ENCODE measurements around the gene WIPF1.

WIPF1 gene, protein sequence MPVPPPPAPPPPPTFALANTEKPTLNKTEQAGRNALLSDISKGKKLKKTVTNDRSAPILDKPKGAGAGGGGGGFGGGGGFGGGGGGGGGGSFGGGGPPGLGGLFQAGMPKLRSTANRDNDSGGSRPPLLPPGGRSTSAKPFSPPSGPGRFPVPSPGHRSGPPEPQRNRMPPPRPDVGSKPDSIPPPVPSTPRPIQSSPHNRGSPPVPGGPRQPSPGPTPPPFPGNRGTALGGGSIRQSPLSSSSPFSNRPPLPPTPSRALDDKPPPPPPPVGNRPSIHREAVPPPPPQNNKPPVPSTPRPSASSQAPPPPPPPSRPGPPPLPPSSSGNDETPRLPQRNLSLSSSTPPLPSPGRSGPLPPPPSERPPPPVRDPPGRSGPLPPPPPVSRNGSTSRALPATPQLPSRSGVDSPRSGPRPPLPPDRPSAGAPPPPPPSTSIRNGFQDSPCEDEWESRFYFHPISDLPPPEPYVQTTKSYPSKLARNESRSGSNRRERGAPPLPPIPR

DNA sequence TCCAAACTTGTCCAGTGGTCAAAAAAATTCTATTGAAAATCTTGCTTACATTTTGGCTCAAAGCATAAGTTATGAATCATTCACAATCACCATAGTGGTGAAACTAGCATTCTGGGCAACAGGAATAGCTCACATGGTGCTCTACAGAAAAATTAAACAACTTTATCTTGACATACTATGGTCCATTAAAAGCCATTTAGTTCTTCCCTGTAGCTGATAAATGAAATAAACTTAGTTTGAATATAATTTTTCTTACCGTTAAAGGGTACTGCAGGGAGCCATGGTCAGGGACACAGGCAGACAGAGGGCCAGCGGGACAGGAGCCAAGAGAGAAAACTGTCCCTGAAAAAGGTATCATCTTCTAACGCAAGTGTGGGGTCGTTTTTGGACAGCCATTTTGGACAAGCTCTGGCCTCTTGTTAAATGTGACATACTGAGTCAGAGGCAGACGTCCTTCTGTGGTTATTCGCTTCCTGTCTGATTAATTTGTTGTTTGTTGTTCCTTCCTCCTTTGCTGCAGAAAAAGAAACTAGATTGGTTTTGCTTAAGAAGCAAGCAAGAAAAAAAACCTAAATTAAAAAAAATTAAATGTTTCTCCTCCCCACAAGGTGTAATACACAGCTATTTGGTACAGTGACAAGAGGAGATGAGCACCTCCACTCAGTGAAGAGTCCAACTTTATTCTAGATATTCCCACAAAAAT, at the start of gene WIPF1:
Gene WIPF1 (minus strand): TSS at position 460 of the 703 bp plus-strand sequence. CDS start 12,231 bp downstream, outside the sequence.
- DNase-seq = peak; percentile 89

DNA sequence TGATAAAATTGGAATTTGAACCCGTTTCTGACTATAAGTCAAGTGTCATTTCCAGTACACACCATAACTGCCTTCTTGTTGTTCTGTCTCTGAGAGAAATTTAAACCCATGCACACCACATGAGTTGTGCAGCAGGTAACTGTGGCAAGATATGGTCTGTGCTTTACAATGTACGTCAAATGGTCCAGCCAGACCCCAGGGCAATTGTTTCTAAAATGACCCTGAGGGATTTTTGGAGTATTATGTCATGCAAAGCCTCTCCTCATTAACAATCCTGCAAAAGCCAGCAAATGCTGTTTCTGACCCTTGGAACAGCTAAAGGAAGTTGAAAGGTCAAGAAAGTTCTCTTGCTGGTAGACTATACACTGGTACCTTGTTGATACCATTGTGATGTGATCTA, 47.7 kb upstream of the WIPF1 start:
- no peak for DNase-seq

DNA sequence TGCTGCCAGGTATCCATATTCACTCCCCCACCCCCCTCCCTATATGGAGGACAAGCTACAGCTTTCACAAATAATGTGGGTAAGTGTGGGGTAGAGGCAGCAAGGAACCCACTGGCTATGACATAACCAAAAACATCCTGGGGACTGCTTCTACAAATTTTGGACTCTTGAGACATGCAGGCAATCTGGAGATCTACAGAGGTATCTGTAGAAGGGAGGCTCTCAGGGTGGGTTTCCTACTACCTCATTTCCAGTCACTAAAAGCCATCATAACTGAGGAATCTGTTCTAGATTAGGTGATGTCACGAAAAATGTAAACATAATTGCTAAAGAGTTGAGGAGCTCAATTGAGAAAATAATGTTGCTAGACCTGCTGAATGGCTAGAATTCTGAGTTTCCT, 46.8 kb upstream of the WIPF1 start:
- no peak for DNase-seq

DNA sequence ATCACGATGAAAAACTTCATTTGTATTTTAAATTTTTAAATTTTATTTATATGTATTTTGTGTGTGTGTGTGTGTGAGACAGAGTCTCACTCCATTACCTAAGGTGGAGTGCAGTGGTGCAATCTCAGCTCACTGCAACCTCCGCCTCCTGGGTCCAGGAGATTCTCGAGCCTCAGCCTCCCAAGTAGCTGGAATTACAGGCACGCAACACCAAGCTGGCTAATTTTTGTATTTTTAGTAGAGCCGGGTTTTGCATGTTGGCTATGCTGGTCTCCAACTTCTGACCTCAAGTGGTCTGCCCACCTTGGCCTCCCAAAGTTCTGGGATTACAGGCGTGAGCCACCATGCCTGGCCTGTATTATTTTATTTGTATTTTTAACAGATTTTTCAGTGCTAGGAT, 45.8 kb upstream of the WIPF1 start:
- no peak for DNase-seq

DNA sequence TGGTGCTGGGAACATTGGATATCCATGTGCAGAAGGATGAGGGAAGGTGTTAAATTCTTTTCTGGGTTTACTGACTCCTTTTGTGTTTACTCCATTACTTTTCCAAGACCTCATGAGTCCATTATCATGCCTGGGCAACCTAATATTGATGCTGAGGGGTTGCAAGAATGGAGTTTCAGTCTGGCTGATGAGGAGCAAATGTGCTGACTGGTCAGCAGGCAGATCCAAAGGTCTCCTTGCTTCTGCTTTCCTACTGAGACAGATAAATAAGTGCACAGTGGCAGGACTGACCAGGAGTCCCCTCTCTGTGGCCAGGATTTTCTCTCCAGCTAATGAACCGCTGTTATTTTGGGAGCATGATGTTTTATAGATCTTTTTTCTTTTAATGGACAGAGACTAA, 43.6 kb upstream of the WIPF1 start:
- DNase-seq = no peak

DNA sequence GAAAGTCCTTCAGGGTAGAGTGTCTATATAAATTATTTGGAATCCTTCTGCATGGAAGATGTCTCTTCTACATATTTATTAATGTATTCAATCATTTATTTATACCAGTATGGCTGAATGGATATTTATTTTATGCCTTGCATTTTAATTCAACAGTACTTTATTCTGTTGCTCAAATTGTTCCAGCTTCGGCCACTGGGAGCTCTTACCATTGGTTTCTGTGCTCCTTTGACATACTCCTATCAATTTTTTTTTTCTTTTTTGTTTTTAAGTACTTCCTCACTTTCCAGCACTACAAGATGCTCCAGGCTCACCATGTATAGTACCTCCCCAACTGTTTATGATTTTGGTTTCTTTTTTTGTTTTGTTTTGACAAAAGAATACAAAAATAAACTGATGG, 39.4 kb upstream of the WIPF1 start:
- no peak for DNase-seq

DNA sequence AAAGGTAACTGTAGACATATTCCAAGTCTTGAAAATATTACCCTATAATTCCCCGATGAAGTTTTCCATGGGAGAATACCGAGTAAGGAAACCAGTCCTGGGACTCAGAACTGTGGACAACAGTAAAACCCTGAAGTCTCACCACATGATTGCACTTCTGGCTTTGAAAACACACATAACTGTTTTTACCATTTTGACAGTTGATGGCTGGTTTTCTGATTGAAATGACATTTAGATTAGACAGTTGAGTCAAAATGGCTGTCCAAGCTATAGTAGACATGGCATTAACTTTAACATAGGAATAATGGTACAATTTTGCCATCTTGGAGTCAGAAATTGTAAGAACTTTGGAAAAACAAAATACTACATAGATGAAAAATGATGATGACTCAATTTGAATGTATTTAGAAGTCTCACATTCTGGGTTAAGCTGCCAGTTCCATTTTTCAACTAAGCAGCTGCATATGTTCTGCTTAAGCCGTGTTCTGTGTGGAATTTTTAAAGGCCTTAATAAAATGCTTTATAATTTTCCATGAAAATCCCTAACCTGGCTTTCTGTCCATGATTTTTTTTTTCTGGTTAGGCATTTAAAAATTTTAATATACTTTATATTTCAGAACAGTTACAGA, 38.3 kb upstream of the WIPF1 start:
- peak; percentile 54 for DNase-seq

DNA sequence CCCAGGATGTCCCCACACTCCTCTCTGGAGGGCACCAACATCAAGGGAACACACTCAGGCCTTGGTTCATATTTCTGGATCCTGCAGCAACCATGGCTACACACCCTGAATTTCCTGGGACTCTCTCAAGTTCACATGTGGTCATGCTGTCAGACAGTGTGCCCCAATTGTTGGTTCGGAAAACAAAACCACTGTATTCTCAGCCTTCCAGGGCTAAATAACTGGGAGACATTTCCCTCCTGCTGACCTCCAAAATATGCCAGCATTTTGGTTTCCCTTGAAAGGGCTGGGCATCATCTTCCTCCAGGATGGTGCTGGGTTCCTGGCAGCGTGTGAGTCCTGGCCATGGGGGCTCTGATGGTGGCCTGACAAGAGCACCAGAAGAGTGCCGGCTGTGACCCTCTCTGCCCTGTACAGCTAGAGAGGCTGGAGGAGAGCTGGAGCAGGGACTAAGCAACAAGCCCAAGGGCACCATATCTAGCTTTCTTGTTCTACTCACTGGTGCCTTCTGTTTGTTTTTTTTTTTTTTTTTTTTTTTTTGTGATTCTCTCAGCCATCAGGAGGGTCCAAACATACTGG, 37.5 kb upstream of the WIPF1 start:
- DNase-seq = no peak

DNA sequence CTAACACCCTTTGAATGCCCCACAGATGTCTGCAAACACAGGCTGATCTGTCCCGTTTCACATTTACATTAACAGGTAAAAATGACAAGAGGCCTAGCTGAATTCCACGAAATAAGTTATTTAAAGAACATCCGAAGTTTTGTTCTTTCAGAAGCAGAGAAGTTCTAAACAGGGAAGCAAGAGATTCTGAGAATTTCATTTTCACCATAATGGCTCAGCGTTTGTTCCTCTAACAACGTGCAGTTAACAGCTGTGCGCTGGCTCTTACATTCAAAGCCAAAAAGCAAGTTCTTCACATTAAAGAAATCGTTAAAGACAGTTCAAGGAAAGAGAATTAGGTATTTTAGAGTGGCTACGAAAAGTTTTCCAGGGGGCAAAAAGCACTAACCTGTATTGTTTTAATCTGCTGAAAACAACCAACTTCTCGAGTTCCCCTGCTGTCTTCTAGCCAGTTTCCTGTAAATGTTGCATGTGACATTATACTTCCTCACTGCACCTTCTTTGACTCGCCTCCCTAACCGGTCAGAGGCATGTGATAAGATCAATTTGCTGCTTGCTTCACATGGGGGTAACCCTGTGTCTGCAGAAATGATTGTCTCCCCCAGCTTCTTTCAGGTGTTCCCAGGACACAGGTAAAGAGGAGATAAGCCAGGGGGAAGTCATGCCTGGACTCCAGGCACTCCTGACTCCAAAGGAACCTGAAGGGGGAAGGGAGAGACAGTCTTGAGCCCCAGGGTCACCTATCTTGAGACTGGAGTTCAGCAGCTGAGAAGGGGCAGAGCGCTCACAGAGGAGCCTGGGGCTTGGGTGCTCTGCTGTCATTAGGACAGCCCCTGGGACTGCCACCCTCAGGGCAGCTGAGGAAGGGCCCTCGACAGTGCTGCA, 36.8 kb upstream of the WIPF1 start:
- peak; percentile 84 for DNase-seq

DNA sequence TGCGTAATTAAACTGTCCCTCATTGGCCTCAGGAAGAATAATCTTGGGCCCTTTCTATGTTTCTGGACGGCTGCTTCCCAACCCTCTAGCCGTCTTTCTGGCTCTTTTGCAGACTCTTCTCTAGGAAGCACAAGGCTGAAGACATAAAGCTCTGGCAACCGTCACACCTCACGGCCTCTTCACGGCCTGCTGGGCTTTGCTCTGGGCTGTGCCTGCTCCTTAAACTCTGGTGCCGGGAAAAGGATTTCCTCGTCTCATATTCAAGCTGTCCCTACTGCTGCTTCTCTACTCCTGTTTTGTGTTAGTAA, 36.0 kb upstream of the WIPF1 start:
- no peak for DNase-seq

DNA sequence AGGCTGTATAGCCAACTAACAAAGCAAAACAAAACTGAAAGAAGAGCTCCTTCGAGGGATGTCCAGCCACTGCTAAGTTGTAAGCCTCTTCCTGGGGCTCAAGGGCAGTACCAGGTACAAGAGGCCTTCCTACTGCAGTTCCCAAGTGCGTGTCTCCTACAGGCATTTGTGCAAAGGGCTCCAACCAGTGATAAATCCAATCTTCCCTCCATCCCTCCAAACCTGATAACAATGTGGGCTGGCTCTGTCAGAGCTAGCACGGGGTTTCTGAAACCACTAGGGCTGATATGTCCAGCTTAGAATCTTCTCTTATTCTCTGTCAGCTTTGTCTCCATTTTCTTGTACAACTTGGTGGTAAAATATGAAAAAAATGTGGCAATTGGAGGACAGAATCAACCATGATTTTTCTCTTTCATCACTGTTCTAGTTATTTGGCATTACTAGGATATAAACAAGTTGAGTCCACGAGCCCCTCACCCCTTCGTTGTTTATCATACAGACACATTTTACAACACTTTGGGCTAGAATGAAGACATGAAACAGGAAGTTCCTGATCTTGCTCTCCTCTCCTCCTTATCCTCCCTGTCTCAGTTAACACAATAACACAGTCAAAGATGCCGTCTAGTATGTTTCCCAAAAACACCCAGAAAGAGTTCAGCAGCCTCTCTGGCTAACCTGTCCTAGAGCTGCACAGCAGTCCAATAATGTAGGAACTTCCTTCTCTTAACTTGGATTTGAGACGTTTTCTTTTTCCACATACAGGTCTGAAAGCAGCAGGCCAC, 35.4 kb upstream of the WIPF1 start:
- DNase-seq = no peak

DNA sequence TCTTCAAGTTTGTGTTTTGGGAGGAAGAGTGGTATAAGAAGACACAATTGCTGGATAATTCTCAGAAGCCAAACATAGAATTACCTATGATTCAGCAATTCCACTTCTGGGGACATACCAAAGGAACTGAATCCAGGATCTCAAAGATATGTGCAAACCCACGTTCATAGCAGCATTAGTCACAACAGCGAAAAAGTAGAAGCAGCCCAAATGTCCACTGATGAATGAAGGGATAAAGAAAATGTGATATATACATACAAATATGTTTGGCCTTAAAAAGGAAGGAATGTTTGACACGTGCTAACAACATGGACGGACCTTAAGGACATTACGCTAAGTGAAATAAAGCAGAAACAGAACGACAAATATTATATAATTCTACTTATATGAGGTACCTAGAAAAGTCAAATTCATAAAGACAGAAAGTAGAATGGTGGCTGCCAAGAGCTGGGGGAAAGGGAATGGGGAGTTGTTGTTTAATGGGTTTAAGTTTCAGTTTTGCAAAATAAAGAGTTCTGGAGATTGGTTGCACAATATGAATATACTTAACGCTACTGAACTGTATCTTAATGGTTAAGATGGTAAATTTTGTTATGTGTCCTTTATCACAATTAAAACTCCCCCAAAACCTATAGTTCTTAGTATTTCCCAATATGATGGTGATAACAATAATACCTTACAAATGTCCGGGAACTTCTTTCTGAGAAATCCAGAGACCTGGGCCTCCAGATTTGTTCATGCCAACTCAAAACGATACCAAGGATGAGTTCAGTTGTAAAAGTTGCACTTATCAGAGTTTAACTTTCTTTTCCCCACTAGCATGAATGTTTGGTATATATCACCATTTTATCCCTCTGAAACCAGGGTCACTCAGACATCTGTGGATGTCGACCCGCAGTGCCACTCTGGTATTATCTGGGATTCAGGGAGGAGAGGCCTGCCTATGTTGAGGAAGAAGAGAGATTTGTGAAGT, 33.7 kb upstream of the WIPF1 start:
- DNase-seq = peak; percentile 82

DNA sequence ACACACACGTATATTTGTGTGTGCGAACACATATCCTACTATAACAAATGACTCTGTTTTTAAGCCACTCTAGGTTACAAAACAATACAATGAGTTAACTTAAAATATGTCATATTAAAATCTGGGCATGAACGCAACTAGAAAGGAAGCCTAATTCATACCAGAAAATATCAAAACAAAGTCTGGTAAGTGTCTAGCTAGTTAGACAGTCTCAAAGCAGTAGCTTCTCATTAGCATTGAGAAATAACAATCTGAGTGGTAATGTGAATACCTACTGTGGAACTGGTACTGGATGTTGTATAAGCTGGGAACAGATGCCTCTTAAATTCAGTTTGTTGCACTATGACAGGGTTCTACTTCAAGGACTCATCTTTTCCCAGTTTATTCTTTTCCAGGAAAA, 32.5 kb upstream of the WIPF1 start:
- DNase-seq = no peak

DNA sequence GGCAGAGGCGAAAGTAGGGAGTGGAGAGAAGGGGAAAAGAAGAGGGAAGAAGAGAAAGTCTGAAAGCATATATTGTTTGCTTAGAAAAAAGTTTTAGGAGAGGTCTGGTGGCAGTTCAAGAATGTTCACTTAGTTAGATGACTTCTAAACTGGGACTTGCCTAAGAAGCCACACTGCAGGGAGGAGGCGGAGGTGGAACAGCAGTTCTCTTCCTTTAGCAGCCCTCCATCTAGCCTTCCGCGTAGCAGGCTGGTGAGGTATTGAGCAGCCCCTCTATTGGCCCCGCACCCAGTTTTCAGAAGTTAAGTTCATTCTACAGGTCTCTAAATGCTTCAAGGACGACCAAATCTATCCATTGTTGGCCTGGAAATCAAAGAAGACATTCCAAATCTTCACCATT, 31.9 kb upstream of the WIPF1 start:
- no peak for DNase-seq

DNA sequence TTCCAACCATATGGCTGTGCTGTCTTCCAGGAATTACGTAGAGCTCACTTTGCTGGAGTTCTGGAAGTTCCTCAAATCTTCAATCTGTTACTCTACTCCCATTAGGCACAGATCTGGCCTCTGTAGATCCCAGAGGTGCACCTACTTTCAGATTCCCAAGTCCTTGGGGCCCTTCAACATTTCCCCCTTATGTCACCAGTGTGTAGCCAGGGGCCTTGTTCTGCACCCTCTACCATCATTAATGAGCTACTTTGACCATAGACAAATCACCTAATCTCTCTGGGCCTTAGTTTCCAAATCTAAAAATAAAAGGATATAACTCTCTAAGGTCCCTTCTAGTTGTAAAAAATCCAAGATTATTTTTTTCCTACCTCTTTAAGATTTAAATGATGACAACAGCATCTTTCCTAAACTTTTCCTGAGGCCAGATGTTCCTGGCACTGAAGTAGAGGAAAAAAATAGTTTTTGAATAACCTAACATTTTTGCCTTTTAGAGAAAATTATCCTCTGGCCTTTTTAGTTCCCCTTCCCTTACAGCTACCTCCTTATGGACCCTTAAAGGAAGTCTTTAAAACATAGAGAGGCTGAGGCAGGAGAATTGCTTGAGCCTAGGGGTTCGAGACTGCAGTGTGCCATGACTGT, 31.0 kb upstream of the WIPF1 start:
- DNase-seq = no peak

DNA sequence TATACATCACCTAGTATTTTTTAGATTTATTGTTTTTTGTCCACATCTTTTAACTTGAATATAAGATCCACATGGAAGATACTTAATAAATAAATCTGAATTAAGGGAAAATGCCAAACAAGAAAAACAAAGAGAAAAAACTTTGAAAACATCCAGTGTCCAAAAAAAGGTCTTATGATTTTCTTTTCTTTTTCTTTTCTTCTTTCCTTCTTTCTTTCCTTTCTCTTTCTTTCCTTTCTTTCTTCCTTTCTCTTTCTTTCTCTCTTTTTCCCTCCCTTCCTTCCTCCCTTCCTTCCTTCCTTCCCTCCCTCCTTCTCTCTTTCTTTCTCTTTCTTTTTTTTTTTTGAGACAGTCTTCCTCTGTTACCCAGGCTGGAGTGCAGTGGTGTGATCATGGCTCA, 29.6 kb upstream of the WIPF1 start:
- no peak for DNase-seq

DNA sequence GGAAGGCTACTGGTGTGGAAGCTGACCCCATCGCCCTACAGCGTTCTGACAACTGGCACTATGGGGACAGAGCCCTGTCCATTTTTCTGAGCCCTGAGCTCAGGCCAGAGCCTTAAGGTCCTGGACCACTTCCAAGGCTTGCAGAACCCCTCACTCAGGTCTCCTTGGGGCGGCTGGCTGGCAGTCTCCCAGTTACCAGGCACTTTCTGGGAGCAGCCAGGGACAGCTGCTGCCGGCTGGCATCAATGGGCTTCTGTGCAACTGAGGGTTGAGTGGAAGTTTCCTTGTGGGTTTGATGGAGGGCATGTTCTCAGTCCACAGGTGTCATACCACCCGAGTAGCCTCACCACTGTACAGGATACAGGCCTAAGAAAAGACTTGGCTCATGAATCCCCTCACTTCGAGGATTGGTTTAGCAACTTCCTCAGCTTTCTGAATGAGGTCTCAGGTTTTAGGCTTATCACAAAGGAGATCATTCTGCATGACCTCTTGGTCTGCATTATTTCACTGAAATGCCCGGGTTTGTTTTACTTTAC, 27.4 kb upstream of the WIPF1 start:
- no peak for DNase-seq

DNA sequence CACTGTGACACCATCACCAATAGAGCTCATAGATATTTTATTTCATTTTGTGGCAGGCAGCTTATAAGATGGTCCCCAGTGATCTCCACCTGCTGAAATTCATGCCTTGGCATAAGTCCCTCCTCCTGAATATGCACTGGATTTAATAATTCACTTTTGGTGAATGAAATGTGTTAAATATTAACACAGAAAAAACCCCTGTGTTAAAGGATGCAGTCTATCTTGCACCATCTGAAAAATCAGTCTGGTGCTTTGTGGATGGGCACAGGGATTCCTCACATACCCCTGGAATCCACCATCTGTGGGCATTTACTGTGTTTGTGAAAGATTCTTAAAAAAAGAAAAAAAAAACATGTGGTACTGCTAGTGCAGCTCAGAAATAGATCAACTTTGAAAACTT, 26.1 kb upstream of the WIPF1 start:
- DNase-seq = no peak

DNA sequence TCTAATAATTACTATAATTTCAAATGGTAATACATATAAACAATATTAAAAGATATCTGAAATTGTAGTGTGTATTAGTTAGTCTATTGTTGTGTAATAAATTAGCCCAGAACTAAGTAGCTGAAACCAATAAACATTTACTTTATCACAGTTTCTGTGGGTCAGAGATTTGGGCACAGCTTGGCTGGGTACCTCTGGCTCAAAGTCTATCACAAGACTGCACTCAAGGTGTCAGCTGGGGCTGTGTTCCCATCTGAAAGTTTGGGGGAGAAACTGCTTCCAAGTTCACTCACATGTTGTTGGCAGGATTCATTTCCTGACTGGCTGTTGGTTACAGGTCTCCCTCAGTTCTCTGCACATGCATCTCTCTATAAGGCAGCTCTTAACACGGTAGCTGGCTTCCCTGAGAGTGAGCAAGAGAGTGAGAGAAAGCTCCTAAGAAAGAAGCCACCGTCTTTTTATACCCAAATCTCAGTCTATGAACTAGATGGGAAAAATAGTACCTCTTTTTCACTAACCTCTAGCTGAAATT, 25.6 kb upstream of the WIPF1 start:
- no peak for DNase-seq

All from activated CD4-positive, alpha-beta T cell treated with anti-CD3 and anti-CD28 coated beads, Interleukin-2, amount 50 U/mL, for 16 hours (primary cell).